ENCODE results near the gene COMP.

DNA sequence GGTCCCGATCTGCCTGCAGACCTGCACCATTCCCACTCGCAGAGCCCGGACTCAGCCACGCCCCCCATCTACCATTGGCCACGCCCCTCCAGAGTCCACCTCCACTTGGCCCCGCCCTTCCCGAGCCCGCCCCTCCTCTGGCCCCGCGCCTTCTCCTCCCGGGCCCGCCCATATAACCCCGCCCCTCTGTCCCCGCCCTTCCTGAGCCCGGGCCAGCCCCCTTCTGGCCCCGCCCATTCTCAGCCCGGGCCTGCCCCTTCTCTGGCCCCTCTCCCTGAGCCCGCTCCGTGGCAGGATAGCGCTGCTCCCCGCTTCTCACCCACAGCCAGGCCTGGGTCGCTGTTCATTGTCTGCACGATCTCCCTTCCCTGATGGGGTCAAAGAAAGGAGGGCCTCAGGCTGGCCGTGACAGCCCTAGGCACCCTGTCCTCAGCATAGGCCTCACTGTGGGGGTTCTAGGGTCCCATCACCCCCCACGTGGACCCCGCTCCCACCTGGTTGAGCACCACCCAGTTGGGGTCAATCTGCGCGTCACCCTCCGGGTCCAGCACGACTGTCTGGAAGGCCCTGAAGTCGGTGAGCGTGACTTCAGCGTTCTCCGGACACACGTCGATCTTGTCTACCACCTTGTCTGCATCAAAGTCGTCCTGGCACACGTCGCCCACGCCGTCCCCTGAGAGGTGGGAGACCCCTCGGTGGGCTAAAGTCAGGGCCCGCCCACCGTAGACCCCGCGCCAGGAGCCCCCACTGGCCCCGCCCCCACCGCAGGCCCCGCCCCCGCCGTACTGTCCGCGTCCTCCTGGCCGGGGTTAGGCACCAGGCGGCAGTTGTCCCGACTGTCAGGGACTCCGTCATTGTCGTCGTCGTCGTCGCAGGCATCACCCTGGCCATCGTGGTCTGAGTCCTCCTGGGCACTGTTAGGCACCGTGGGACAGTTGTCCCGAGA, 5.7 kb downstream of the COMP start:
- TF ChIP-seq, protein P1, sequence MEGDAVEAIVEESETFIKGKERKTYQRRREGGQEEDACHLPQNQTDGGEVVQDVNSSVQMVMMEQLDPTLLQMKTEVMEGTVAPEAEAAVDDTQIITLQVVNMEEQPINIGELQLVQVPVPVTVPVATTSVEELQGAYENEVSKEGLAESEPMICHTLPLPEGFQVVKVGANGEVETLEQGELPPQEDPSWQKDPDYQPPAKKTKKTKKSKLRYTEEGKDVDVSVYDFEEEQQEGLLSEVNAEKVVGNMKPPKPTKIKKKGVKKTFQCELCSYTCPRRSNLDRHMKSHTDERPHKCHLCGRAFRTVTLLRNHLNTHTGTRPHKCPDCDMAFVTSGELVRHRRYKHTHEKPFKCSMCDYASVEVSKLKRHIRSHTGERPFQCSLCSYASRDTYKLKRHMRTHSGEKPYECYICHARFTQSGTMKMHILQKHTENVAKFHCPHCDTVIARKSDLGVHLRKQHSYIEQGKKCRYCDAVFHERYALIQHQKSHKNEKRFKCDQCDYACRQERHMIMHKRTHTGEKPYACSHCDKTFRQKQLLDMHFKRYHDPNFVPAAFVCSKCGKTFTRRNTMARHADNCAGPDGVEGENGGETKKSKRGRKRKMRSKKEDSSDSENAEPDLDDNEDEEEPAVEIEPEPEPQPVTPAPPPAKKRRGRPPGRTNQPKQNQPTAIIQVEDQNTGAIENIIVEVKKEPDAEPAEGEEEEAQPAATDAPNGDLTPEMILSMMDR (optimal IDR thresholded peaks at IDR 0.05 in 1 of 3, IDR thresholded peaks at IDR 0.05 in 1 of 3, conservative IDR thresholded peaks at IDR 0.05 in 1 of 3; ENCODE audit: extremely low read depth in 1 of 3, insufficient read depth in 2 of 3, low read length in 3 of 3) = no peak
- no peak for TF ChIP-seq EZH2 (IDR thresholded peaks at IDR 0.05; ENCODE audit: low read length)
